22Rv1 (cell line): ENCODE results near the gene TALDO1.

Experiments
- ZFX ChIP-seq: fragments of 450-650 bp; IDR thresholded peaks from 2 replicates; pipeline ENCODE4 v1.6.1; 2017; ENCODE audit warnings: antibody characterized with exemption, borderline replicate concordance
- TF ChIP-seq, protein P1 (sequence below): fragments of 450-650 bp; IDR thresholded peaks from 2 replicates; pipeline ENCODE4 v1.5.1; 2017; ENCODE audit warnings: mild to moderate bottlenecking

DNA sequence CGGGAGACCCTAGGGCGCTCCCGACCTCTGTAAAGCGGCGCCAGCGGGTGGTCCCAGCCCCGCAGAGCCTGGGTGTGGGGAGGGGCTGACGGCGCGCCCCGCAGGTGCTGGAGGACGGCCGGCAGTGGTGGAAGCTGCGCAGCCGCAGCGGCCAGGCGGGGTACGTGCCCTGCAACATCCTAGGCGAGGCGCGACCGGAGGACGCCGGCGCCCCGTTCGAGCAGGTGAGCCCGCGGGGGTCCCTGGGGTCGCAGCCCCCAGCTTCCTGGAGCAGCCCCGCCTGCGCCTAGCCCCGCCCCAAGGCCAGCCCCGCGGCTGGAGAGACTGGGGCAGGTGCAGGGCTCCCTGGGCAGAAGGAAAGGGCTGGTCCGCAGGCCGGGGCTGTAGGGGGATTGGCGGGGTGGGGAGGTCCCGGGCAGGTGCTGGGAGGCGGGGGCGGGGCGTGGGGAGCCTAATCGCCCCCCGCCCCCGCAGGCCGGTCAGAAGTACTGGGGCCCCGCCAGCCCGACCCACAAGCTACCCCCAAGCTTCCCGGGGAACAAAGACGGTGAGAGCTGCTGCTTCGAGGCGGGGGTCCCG lies 21.6 kb upstream of the TALDO1 start:
- TF ChIP-seq, protein P1, sequence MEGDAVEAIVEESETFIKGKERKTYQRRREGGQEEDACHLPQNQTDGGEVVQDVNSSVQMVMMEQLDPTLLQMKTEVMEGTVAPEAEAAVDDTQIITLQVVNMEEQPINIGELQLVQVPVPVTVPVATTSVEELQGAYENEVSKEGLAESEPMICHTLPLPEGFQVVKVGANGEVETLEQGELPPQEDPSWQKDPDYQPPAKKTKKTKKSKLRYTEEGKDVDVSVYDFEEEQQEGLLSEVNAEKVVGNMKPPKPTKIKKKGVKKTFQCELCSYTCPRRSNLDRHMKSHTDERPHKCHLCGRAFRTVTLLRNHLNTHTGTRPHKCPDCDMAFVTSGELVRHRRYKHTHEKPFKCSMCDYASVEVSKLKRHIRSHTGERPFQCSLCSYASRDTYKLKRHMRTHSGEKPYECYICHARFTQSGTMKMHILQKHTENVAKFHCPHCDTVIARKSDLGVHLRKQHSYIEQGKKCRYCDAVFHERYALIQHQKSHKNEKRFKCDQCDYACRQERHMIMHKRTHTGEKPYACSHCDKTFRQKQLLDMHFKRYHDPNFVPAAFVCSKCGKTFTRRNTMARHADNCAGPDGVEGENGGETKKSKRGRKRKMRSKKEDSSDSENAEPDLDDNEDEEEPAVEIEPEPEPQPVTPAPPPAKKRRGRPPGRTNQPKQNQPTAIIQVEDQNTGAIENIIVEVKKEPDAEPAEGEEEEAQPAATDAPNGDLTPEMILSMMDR: no peak
- no peak for TF ChIP-seq ZFX
